GM12872 (cell line): Measurements from ENCODE around the gene TMEM86B.

Experiments used
- TF ChIP-seq, protein P1 (sequence below): IDR thresholded peaks from 3 replicates; pipeline ENCODE4 v1.5.1; 2011; ENCODE audit warnings: low read depth, mild to moderate bottlenecking, low read length, moderate library complexity; ENCODE audit not compliant: insufficient read depth

The TMEM86B gene

GRCh38 chr19:55244004-55244680 is 15.6 kb upstream of the TMEM86B start:
- TF ChIP-seq, protein P1, sequence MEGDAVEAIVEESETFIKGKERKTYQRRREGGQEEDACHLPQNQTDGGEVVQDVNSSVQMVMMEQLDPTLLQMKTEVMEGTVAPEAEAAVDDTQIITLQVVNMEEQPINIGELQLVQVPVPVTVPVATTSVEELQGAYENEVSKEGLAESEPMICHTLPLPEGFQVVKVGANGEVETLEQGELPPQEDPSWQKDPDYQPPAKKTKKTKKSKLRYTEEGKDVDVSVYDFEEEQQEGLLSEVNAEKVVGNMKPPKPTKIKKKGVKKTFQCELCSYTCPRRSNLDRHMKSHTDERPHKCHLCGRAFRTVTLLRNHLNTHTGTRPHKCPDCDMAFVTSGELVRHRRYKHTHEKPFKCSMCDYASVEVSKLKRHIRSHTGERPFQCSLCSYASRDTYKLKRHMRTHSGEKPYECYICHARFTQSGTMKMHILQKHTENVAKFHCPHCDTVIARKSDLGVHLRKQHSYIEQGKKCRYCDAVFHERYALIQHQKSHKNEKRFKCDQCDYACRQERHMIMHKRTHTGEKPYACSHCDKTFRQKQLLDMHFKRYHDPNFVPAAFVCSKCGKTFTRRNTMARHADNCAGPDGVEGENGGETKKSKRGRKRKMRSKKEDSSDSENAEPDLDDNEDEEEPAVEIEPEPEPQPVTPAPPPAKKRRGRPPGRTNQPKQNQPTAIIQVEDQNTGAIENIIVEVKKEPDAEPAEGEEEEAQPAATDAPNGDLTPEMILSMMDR = no peak

GRCh38 chr19:55242517-55242916 is 14.0 kb upstream of the TMEM86B start:
- TF ChIP-seq, protein P1 = no peak

- TF ChIP-seq, protein P1 = no peak
These were observed 13.4 kb upstream of the TMEM86B start for GRCh38 chr19:55241935-55242464.

DNA sequence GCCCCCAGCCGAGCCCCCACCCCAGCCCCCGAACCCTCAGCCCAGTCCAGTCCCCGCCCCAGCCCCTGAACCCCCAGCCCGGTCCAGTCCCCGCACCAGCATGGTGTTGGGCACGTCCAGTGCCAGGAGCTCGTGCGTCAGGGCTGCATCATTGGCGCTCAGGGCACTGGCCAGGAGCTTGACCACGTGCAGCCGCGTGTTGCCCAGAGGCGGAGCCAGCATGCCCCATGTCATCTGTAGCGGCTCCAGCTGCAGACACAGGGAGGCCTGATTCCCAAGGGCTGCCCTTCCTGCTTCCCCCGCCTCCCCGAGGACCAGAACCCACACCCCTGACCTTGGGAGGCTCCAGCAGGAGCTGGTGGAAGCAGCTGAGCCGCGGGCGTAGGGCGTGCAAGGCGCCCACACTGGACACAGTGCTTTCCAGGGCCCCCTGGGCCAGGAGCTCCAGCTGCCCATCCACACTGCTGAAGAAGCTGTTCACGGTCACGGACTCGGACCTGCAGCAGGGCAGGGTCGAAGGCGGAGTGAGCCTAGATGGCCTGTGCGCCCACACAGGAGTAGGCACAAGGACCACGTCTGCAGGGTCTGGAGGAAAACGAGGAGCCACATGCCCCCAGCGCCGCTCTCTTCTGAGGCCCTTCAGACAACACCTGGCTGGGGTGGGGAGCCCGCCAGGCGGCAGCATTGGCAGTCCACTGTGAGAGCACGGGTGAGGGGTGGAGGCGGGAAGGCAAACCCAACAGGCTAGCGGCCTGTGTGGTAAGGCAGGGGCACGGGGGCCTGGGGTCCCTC is 12.8 kb upstream of the TMEM86B start:
- TF ChIP-seq, protein P1 = no peak

DNA sequence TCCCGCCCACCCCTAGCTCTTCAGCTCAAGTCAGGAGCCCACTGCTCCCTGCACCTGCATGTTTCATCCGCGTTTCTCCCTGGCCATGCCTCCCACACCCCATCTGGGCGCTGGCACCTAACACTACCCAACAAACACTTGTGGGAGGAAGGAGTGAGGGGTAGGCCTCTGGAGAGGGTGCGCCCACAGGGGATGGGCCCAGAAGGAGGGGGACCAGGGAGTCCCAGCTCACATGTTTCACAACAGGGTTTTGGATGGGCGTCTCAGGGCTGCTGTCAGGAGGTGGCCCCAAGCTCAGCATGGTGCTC is 12.1 kb upstream of the TMEM86B start:
- TF ChIP-seq, protein P1 = no peak

DNA sequence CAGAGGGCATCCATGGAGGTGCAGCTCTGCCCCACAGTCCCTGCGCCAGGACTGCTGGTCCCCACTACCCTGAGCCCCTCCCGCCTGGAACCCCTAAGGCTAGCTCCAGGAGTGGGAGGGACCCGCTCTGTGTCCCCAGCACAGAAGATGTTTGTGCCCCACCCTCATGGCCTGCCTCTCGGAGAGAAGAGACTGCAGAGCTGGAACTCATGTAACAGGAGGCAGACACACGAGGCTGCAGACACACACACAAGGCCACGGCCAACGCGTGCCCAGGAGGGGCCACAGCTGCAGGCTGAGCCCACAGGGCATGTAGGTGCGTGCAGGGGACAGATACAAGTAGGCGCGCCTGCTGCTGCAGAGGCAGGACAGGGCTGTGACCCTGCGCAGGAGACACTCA is 10.4 kb upstream of the TMEM86B start:
- TF ChIP-seq, protein P1 = no peak

DNA sequence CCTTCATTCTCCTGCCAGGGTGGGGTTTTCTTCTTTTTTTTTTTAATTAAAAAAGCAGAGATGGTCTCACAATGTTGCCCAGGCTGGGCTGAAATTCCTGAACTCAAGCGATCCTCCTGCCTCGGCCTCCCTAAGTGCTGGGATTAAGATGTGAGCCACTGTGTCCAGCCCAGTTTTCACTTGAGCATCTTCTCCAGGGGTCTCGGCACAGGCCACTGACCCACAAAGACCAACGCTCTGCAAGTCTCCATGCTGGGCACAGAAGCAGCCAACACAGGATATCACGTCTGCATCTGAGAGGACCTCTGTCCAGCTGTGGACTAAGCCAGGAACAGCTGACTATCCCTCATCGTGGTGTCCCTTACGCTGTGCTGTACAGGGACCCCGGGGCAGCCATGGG is 9.5 kb upstream of the TMEM86B start:
- TF ChIP-seq, protein P1 = no peak
